Stimulated activated CD8-positive, alpha-beta memory T cell treated with anti-CD3 and anti-CD28 coated beads, Interleukin-7, amount 100 ng/mL, for 24 hours (primary cell): Measurements from ENCODE around the gene SETBP1.

ENCODE experiments used
- DNase-seq: peaks from one replicate; pipeline ENCODE4 v3.0.0-alpha.2; 2020; ENCODE audit warnings: low read depth

The SETBP1 gene

DNA sequence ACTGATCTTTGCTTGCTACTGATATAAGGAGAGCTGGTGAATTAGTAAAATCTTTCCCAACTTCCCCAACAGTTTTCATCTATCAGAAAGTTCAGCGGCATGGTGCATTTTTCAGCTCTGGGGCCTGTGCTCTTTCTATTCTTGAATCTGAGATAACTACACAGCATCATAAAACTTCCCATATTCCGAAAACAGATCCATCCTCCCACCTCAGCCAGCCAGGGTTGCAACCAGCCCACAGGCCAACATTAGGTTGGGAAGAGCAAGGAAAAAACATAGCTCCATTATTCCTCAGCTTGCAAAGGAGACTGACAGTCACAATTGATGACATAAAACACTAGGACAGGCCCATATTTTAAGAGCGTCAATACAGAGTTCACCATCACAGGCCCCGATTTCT is 297.2 kb downstream of the SETBP1 start:
- DNase-seq: no peak

DNA sequence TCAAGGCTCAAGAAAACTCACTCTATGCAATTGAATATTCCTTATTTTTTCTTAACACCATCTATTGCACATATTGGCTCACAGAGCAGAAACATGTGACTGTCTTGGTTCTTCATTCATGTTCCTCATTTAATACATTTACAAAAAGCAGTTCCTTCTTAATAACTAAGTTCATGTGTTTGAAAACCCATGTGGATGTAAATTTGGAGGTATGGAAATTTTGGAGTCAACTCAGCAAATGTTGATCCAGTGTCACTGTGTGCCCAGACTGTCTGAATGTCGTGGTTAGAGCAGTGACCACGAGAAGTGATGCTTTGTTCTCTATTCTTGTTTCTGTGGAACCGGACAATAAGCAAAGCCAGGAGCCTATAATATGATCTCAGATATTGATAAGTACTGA is 299.1 kb downstream of the SETBP1 start:
- DNase-seq: no peak

DNA sequence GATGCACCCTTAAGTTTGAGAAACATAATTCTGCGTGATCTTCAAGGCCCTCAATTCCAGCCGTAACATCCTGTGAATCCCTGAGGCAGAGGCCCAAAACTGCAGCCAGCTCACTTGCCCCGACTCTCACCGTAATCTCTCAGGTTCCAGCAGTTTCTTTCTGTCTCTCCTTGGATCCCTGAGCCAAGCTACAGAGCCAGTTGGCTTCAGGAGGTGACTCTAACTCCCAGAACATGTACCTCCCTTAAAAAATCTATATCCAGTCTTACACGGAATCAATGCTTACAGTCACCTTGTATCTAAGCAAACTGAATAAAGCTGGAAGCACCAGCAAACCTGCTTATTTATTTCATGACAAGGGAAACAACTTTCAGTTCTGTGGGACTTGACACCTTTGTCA is 300.4 kb downstream of the SETBP1 start:
- no peak for DNase-seq

DNA sequence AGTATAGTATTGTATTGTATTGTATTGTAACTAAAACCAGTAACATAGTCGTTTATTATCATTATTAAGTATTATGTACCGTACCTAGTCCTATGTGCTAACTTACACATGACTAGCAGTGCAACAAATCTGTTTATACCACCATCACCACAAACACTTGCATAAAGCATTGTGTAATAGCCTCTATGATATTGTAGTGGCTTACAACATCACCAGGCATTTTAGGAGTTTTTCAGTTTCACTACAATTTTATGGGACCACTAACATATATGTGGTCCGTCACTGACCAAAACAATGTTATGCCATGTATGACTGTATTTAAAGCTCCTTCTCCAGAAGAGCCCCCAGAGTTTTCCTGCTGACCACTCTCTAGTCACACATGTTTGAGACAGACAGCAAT is 306.2 kb downstream of the SETBP1 start:
- DNase-seq: no peak

DNA sequence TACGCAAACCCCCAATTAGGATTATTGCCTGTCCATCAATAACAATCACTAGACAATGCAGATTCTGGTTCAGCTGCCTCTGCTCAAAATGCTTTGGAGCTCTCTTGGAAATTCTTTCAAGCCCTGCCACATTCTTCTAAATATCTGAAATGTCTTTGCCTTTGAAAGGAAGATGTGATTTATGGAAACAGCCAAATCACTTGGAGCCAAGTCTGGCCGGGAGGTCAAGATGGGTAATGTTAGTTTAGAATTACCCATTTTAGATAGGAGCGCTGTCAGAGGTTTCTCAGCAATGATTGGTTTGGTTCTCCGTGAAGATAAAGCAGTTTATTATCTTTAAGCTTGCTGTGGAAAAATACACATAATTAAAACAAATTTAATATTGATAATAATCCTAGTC is 306.7 kb downstream of the SETBP1 start:
- no peak for DNase-seq

DNA sequence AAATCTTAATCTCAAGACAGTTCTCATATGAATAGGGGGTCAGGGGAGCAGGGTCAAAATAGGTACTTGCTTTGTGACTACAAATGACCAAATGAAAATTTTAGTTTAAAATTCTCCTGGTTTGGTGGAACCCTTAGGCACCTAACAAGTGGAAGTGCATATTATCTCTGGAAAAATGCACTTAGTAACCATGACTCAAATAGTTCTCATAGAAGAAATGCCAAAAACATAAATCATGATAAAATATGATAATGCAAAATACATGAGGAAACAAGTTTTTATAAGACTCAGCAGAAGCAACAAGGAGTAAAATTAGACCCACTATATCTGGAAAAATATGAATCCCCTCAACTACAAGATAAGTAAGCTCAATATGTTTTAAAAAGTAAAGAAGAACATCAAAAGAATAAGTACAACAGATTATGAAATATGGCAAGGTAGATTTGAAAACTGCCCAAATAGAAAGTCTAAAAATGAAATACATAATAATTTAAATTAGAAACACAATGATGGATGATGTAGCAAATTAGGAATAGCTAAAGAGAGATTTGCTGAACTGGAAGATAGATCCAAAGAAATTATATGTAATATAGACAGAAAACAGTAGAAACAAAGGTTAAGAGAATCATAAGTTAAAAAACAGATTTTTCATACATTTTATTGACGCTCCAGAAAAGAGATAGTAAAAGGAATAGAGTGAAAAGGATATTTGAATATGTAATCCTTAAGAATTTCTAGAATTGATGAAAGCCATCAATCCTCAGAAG is 308.3 kb downstream of the SETBP1 start:
- no peak for DNase-seq

DNA sequence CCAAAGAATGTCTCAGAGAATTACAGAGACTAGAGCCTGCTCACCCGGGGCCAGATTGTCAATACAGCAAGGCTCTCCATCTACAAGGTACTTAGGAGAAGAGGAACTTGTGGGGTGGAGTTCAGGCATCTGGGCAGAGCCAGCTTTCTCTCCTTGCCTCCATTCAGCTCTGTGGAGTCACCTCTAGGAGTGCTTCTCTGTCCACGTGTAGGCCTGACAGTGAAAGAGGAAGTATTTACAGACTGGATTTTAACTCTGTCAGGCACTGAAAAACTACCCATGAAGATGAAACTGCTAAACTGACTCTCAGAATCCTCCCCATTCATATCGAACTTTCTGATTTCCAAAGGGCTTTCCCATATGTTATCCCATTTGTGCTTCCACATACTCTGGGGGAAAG is 315.6 kb downstream of the SETBP1 start:
- DNase-seq: no peak

DNA sequence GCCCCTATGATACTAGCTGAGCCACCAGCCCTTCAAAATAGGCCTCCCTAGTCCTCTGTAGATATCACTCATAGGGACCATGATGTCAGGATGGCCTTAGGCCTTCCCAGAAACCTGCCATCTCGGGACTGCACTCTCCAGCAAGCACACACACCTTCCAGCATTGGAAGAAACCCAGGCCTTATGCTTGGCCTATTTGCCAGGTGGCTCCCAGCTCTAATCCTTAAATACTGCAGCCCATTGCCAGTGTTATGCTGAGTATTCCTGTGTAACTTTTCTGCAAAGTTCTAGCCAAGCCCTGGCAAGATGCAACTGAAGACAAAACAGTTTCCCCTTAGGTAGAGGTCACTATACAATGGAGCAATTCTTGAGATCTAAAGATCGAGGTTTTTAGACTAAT is 316.5 kb downstream of the SETBP1 start:
- no peak for DNase-seq

DNA sequence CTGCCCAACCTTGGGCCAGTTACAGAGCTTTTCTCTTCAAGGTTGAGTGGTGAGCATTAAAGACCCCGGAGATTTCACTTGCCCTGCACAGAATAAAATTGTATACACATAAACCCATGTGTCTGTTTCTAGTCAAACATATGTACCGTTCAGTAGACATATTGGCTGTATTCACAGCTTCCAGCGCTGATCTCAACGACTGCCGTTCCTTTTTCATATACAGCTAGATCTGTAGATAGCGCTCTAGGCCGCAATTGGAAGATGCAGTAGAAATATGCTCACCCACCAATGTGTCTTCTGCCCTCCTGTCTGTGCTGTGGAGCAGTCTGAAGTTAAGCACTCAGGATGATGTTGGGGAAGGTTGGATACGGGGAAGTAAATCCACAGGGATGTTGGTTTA is 317.7 kb downstream of the SETBP1 start:
- no peak for DNase-seq

DNA sequence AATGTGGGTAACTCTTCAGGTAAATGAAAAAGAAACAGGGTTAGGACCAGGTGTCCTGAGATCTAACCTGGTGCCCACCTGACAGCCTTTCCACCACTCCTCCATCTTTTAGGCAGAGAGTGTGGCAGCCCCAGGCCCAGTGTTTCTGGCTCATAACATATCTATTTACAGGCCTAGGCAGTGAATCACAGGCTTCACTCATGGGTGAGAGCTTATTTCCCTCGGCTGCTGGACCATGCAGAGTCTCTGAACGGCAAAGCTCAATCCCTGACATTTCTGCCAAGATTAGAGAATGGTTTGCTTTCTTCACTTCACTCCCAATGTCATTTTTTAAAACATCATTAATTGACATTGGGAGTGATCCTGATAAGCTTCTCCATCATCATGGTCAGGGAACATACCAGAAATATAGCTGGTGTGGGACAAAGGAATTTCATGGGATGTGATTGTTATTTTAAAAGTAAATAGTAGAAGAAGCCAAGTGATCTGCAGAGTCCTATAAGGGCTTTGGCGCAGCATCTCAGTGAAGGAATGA is 323.9 kb downstream of the SETBP1 start:
- no peak for DNase-seq

DNA sequence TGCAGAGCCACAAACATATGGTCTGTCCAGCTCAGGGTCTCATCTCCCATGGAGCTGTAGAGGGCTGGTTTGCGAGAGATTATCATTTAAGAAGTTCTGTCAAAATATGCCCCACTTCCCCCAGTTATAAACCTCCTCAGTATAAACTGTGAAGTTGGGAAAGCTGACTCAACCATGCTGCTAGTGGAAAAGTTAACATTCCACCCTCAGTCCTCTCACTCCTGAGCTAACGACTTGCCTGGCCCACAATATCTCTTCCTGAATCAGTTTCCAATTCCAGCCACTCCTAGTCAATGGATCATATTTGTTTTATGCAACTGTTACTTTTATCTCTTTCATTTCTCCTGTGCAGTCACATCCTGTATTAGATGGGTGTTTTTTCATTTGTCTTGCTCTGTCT is 326.2 kb downstream of the SETBP1 start:
- no peak for DNase-seq

DNA sequence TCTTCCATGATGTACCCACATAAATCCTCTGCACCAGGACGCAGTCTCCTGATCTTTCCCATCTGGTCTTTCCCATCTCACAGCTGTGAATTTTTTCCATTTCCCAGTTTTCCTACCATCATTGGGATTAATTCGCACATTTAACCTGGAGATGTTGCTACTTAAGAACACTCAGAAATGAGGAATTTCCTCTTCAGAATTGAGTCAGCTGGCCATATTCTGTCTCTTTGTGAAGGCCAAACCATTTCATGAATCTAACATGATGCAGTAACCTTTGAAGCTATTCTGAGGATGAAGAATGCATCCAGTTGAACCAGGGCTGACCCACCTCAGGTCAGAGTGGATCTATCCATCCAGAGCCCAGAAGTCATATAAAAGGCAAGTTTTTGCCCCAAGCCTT is 326.8 kb downstream of the SETBP1 start:
- DNase-seq: no peak

DNA sequence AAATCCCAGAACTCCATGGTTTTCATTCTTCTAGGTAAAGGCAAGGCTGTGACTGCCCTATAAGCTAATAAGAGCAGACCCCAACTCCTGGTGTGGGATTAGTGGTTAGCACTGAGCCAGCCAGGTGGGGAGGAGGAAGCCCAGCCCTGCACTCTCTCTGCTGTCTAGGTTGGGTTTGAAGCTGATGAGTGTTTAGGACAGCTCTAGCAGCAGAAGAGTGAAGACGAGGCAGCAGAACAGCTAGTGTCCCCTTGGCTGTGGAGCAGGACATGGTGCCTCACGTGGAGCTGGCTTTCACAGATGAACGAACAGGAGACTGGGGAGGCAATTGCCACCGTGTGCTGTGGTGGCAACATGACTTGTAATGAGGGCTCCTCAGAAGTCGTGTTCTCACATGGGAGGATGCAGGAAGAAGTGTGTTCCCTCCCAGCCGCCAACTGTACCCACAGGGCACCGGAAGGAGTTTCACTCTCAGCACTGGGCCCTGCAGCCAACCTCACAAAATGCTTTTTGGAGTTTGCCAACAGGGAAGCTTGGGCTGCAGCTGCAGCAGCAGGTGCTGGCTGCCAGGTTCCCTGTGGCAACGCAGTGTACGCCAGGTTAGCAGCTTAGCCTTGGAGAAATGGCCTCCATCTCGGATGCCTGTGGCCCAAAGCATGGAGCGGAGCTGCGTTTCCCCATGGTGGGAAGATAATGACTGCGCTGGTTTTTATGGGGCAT is 328.2 kb downstream of the SETBP1 start:
- DNase-seq: no peak

DNA sequence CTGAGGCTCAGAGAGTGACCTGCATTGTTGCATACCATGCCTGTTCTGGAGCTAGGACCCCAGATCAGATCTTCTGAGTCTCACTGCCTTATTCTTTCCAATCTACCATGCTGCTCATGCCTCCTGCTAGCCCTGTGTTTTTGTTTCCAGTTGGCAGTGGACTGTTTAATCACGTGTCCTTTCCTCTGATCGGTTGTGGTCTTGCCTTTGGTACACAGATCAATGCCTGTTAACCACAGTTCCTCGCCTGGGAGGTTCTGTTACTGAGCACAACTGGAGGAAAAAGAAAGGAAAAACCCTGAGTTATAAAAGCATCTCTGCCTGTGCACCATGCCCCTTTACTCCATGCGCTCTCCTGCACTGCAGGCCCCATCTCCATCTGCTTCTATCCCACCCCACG is 329.1 kb downstream of the SETBP1 start:
- no peak for DNase-seq

DNA sequence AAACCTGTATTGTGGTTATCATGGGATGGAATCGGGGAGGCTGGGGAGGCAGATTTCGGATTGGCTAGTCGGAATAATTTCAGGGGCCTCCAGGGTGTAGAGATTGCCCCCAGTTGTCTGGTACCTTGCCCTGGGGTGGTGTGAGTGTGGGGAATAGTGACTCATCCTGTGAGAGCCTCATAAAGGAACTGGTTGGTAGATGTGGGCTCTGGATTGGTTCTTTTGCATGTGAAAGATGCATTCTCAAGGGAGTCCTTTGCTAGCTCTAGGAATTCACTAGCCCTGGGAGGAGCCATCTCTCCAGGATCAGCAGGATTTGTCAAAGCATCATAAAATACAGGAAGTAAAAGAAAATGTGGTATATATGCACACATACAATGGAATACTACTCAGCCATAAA is 331.6 kb downstream of the SETBP1 start:
- no peak for DNase-seq

DNA sequence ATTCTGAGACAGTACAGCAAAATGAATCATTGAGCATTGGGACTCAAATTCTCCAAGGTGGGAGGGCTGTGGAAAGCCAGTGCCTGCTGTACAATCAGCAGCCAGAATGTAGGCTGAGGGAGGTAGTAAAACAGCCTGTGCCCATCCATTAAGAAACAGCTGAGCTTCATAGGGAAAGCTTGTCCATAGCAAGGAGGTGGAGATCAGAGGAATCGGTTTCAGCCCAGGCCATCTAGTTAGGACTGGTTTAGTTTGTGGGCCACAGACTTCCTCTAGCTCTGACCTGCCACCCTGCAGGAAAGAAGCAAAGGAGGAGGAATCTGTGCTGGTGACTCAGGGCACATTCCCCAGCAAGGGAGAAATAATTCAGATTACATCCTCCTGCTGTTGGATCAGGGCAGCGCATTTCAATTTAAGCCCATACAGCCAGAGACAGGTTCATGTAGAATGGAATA is 333.4 kb downstream of the SETBP1 start:
- DNase-seq: no peak

DNA sequence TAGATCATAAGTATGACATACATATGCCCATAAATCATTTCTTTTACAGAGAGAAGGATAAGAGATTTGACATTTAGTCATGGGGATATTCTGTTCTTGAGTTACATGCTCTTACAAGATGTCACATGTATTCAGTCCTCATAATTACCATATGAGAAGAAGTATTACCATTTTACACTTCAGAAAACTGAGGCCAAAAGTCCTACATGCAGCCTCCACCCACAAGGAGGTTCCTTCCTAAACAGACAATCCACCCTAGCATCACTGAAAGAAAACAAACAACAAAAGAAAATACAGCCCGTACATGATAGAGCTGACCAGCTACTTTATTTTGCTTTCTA is 335.1 kb downstream of the SETBP1 start:
- DNase-seq: no peak

DNA sequence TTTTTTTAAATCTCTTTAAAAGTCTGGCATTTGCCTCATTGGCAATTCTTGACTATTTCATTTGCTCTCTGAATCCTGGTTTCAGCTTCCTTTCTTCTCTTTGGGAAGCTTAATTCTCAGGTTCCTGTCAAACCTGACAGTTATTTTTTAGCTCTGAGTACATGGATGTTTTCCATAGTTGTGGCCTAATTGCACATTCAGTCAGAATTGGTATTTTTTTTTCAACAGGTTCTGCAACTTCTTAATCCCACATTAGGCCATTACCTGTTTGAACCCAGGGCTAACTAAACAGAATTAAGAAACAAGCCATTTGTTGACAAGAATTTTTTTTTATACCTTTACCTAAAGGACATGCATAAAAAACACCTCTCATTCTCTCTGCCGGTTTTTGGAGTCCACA is 338.8 kb downstream of the SETBP1 start:
- no peak for DNase-seq

DNA sequence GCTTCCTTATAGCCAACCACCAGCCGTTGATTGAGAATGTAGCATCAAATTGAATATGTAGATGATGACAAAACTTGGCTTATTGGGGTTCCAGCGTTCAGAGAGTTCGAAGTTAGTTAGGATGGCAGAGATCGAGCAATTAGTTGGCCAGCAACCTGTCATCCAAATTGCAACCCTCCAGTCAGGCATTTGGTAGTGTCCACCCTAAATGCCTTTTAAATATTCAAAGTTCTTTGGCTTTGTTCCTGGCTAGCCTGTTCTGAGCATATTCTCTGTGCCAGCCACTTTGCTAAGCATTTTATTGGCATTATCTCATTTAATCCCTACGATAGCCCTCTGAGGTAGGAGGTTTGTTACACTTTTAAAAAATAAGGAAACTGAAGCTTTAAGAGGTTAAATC is 342.8 kb downstream of the SETBP1 start:
- DNase-seq: no peak

DNA sequence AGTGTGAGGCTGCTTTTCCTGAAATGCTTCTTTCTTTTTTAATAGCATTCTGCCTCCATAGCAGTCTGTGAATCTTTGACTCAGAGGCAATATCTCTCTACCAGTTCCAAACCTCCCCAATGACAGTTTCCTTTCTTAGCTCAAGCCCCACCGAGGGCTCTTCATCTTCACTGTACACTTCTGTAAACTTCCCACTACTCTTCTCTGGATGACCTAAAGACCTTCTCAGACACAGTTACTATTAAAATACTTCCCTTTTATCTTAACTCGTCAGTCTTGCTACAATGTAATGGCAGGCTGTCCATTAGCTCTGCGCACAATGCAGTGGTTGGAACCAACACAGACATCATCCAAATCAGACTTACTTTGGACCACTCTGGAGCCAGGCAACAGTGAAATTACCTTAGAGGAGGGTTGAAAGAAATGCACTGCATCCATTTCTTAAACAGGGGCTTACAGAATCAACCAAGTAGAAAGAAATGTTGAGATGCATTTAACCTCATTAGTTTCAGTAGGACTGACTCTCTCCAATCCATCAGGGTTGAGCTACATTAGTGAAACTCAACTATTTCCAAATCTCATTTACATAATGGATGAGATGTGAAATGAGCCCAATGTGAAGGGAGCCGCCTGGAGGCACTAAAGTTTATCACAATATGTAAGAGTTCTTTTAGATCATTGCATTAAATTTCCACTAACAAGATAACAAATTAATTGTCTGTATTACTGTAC is 343.8 kb downstream of the SETBP1 start:
- no peak for DNase-seq

DNA sequence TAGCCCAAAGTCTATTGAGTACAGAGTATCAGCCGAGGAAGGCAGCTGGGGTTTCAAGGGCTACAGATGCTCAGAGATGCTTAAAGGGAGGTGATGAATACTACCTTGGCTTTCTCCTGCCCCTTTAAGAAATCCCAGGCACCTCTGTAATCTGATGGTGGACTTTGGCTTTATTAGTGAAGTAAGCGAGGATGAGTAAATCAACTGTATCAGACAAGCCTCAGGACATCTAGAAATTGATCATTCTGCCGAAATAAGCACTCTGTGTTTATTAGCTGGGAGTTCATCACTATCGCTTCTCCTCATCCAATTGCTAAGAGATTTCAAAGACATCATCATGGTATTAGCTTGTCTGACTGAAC is 344.4 kb downstream of the SETBP1 start:
- DNase-seq: no peak

DNA sequence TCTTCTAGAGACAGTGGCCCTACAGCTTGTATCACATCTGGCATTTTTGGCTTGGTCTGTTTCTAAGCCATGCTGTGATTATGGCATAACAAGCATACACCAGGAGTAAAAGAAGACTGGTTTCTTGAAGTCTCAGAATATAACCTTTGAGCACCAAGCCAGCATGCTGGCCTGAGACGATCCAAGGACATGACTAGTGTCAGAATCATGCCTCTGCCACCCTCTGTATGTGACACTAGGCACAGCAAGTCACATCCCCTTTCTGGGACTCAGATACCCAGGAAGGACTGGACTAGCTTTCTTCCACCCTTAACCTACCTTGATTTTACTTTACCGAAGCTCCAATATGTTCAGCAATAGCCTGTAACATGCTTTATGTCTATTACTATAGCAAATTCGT is 345.5 kb downstream of the SETBP1 start:
- no peak for DNase-seq

DNA sequence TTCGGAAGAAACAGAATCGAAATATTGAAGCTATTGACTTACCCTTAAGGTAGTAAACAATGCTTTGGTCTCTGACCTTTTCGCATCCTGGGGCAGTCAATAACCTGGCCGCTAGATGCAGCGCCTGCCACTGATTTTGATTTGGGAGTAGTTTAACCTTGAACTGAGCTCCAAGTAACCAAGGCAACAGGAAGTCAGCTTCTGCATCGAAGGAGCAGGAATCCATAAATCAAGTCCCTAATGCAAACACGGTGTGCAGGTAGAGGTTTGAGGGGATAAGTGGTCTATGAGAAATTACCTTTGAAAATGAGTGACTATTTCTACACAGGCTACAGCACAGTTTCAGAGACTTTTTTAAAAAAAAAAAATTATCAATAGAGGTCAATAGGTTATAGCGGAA is 353.5 kb downstream of the SETBP1 start:
- DNase-seq: no peak
